ENCODE measurements around the gene COL6A6. TPM values are rescaled to one million over a fixed set of nuclear protein-coding genes. Genes with fewer than 3 reads are reported as not detected.

COL6A6 gene, protein sequence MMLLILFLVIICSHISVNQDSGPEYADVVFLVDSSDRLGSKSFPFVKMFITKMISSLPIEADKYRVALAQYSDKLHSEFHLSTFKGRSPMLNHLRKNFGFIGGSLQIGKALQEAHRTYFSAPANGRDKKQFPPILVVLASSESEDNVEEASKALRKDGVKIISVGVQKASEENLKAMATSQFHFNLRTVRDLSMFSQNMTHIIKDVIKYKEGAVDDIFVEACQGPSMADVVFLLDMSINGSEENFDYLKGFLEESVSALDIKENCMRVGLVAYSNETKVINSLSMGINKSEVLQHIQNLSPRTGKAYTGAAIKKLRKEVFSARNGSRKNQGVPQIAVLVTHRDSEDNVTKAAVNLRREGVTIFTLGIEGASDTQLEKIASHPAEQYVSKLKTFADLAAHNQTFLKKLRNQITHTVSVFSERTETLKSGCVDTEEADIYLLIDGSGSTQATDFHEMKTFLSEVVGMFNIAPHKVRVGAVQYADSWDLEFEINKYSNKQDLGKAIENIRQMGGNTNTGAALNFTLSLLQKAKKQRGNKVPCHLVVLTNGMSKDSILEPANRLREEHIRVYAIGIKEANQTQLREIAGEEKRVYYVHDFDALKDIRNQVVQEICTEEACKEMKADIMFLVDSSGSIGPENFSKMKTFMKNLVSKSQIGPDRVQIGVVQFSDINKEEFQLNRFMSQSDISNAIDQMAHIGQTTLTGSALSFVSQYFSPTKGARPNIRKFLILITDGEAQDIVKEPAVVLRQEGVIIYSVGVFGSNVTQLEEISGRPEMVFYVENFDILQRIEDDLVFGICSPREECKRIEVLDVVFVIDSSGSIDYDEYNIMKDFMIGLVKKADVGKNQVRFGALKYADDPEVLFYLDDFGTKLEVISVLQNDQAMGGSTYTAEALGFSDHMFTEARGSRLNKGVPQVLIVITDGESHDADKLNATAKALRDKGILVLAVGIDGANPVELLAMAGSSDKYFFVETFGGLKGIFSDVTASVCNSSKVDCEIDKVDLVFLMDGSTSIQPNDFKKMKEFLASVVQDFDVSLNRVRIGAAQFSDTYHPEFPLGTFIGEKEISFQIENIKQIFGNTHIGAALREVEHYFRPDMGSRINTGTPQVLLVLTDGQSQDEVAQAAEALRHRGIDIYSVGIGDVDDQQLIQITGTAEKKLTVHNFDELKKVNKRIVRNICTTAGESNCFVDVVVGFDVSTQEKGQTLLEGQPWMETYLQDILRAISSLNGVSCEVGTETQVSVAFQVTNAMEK (N-terminal part only)
- total RNA-seq (2021) = 0.07 and 0.11 TPM in 2 replicates
- long read RNA-seq = 0 reads

DNA sequence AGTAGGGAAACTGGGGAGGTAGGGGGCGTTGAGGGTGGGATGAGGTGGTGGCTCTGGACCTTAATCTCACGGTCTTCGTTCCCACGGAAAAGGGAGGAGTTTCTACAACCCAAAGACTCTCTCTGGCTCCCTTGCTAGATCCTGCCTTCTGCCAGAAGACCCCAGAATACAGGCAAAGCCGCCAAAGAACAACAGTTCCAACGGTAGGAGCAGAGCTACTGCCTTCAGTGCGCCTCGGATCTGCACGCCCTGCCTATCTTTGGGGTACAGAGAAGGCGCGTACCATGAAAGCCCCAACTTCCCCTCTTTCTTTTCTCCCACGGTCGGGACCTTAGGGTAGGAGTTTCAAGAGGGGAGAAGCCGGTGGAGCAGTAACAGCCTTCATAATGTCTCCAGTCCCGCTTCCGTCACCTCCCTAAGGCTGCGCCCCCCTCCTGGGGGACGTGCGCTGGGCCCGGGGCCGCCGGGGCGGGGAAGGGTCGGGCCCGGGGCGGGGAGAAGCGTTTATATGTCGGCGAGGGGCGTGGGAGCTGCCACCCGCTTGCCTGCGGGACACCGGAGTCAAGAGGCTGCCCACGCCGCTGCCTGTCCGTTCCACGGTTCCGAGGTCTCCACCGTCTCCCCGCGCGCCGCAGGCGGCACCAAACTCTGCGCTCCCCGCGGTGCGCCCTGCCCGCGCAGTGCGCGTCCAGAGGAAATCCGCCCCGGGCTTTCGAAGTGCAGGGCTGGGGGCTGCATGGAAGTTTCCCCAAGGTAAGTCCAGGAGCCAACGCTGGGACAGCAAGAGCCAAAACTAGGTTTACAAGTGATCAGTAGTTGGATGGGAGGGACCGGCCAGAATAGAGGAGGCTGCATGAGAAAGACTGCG is at the start of gene COL6A6:
COL6A6 (plus strand) TSS at position 533 of the 868 bp plus-strand sequence. CDS start 43,188 bp downstream, outside the sequence.
- Histone ChIP-seq H2BK20ac (ENCODE audit: low read depth, low read length, poor library complexity, severe bottlenecking) (no peak within 1 kb of the TSS), H2AK5ac (ENCODE audit: insufficient read length, low read length) (no peak within 1 kb of the TSS), H2BK120ac (ENCODE audit: low read depth, low read length, poor library complexity, severe bottlenecking) (no peak within 1 kb of the TSS), H4K20me1 (ENCODE audit: control insufficient read depth, insufficient read depth, insufficient read length) (no peaks in the 10 kb centered on the region), H3K9me3 (ENCODE audit: control insufficient read depth, low read depth, low read length) (no peaks in the 10 kb centered on the region), H3K79me2 (ENCODE audit: insufficient read depth, low read length) (no peaks in the 10 kb centered on the region), H3K18ac (ENCODE audit: insufficient read length, low read depth, low read length) (no peak within 1 kb of the TSS), H2BK5ac (ENCODE audit: insufficient read length, low read length) (no peak within 1 kb of the TSS), H2BK12ac (ENCODE audit: insufficient read length, low read depth, low read length) (no peak within 1 kb of the TSS), H4K91ac (ENCODE audit: insufficient read length, low read depth, low read length) (no peak within 1 kb of the TSS), H2AFZ (ENCODE audit: low read length) (peak within 1 kb of the TSS; percentile 1), H3K27ac (ENCODE audit: insufficient read length, low read depth, low read length) (no peak within 1 kb of the TSS), H2BK15ac (ENCODE audit: low read depth, low read length) (no peak within 1 kb of the TSS), H3K4me1 (ENCODE audit: insufficient read depth, low read length) (no peaks in the 10 kb centered on the region), H3K23me2 (ENCODE audit: insufficient read length, low read depth, low read length, poor library complexity, severe bottlenecking) (peaks cover 9% of the 10 kb centered on the region), H3K56ac (ENCODE audit: insufficient read length, low read depth, low read length) (no peak within 1 kb of the TSS), H4K8ac (replicated peaks; ENCODE audit: insufficient read length, low read depth, low read length) (no peak within 1 kb of the TSS), H3T11ph (ENCODE audit: low read length) (no peak within 1 kb of the TSS), H3K79me1 (ENCODE audit: insufficient read depth, low read depth, low read length, poor library complexity, severe bottlenecking) (no peaks in the 10 kb centered on the region), H3K27me3 (ENCODE audit: insufficient read depth, low read length) (peaks cover 17% of the 10 kb centered on the region; the same call in 1 of the 2 replicates), H3K4ac (ENCODE audit: low read depth, low read length) (no peak within 1 kb of the TSS), H3K4me2 (ENCODE audit: insufficient read depth, insufficient read length, low read length) (peak within 1 kb of the TSS; percentile 91), H4K5ac (ENCODE audit: insufficient read length, low read depth, low read length) (no peak within 1 kb of the TSS), H3K9ac (ENCODE audit: extremely low read depth, insufficient read length, low read length) (peak within 1 kb of the TSS; percentile 10), H3K14ac (ENCODE audit: insufficient read depth, low read length) (no peak within 1 kb of the TSS), H3K23ac (ENCODE audit: insufficient read length, low read depth, low read length) (no peak within 1 kb of the TSS)
- Mint-ChIP-seq H3K4me1 (peaks cover 8 to 13% of the 10 kb centered on the region in 2 experiments), H3K36me3 (ENCODE audit: insufficient read depth in 1 of 3, low read depth in 3 of 3) (no peaks in the 10 kb centered on the region), H3K27me3 (ENCODE audit: low read depth) (peaks cover 64% of the 10 kb centered on the region), H3K27ac (no peak within 1 kb of the TSS), H3K4me3 (peak within 1 kb of the TSS; percentile 68 to 86), H3K9me3 (no peaks in the 10 kb centered on the region)
- DNase-seq = peak; percentile 43
- no CpG with 5 or more reads among the region's 58 CpGs for WGBS (ENCODE audit: extremely low coverage, insufficient read length, low lambda C conversion rate)
- TF ChIP-seq, protein P1, sequence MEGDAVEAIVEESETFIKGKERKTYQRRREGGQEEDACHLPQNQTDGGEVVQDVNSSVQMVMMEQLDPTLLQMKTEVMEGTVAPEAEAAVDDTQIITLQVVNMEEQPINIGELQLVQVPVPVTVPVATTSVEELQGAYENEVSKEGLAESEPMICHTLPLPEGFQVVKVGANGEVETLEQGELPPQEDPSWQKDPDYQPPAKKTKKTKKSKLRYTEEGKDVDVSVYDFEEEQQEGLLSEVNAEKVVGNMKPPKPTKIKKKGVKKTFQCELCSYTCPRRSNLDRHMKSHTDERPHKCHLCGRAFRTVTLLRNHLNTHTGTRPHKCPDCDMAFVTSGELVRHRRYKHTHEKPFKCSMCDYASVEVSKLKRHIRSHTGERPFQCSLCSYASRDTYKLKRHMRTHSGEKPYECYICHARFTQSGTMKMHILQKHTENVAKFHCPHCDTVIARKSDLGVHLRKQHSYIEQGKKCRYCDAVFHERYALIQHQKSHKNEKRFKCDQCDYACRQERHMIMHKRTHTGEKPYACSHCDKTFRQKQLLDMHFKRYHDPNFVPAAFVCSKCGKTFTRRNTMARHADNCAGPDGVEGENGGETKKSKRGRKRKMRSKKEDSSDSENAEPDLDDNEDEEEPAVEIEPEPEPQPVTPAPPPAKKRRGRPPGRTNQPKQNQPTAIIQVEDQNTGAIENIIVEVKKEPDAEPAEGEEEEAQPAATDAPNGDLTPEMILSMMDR (conservative IDR thresholded peaks at IDR 0.05) = no peak
